GM19099 (cell line): ENCODE measurements around the gene MAGEE1.
A peak's percentile ranks its signal among the peaks of the same experiment; 100 is the strongest.

Experiments used
- POLR2A ChIP-seq: IDR thresholded peaks from 3 replicates; pipeline ENCODE4 v1.6.1; 2011; ENCODE audit warnings: low read depth; ENCODE audit not compliant: insufficient read length; ENCODE audit errors: extremely low read depth

MAGEE1 gene

GRCh38 chrX:76427560-76428242, at the start of gene MAGEE1:
MAGEE1 (plus strand) TSS chrX:76427710; CDS start chrX:76427931, 221 bp downstream.
- peak; percentile 40 for TF ChIP-seq POLR2A

- no peak for TF ChIP-seq POLR2A
Measured at GRCh38 chrX:76398970-76399369, 28.5 kb upstream of the MAGEE1 start.

- no peak for TF ChIP-seq POLR2A
Measured at GRCh38 chrX:76407795-76408194, 19.7 kb upstream of the MAGEE1 start.

GRCh38 chrX:76420237-76420636, 7.3 kb upstream of the MAGEE1 start:
- TF ChIP-seq POLR2A = no peak

- TF ChIP-seq POLR2A = no peak
Measured at GRCh38 chrX:76428243-76429130, 977 bp downstream of the MAGEE1 start.

GRCh38 chrX:76433219-76433618, 5.7 kb downstream of the MAGEE1 start:
- TF ChIP-seq POLR2A = no peak

- TF ChIP-seq POLR2A = no peak
Measured at GRCh38 chrX:76434103-76434741, 6.7 kb downstream of the MAGEE1 start.

- no peak for TF ChIP-seq POLR2A
Measured at GRCh38 chrX:76439188-76439587, 11.7 kb downstream of the MAGEE1 start.

GRCh38 chrX:76453737-76454406, 26.4 kb downstream of the MAGEE1 start:
- no peak for TF ChIP-seq POLR2A

- TF ChIP-seq POLR2A = no peak
Measured at GRCh38 chrX:76454456-76454927, 27.0 kb downstream of the MAGEE1 start.

GRCh38 chrX:76477353-76477752, 49.8 kb downstream of the MAGEE1 start:
- no peak for TF ChIP-seq POLR2A
